ENCODE data around the gene OR7A10.

OR7A10 gene

DNA sequence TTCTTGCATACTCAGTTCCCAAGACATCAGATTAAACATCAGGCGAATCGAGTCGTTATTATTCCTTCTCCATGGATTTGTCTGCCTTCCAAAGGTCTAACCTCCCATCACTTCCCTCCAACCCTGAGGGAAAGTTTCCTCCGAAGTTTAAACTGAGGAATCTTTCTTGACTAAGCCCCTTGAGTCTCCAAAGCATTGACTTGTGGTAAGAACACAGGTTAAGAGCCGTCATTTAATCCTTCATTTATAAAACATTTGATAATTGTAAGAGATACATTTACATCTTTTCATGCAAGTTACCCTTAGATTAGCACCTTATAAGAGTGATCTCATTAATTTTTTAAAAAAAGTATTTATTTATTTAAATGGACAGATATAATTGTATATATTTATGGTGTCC, at the start of gene OR7A10:
Gene OR7A10 (minus strand): TSS at position 101 of the 400 bp plus-strand sequence. CDS start 7,045 bp downstream, outside the sequence.
- DNase-seq: no peak

DNA sequence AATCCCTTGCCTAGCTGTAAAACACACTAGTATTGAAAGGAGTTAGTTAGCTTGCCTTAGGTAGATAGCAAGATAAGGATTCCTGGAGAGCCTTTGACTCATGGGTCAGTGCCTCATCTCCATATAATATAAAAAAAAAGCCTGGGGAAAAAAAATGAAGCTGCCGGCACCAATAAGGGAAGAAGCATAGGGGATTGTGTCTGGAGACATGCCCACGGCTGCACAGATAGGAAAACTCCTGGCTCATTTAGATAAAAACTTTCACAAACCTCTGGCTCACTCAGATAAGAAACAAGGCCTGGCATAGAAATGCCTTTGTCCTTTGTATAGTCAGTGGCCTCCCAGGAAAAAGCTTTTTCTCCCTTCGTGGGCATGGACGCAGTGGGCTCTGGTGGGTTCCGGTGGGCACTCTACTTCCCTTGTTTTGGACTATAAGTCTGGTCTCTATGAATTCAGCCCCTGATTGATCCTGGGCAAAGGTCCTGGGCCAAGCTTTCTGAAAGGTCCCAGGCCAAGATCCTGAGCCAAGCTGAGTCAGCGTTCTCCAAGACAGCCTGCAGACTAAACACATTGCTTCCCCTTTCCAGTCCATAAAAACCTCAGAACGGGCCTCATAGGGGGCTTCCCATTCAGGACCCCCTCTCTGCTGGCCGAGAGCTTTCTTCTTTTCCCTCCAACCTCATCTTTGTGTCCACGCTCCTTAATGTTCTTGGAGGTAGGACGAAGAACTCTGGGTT, 42.1 kb upstream of the OR7A10 start:
- DNase-seq: no peak

DNA sequence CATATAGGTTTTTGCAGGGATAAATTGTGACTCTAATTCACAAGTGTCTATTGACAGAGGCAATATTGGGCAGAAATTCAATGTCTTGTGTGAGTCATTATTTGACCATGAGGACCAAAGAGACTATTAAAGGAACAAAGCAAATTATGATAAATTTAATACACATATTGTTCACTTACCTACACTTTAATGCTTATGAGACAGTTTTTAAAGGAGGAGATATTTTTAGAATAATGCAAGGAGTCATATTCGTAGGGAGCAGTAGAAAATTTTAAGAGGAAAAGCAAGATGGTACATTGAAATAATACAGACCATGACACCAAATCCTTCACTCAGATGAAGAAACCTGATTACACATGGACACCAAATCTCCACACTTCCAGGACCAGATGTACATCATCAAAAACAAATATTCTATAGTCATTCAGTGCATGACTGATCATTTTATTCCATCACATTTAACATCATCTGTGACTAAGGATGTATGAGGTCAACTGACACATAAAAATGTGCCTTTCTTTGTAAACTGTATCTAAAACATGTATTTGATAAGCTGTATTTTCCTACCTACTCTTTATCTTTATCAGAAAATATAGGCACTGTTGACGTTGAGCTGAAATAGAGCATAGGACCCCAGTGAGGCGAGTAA, 41.4 kb upstream of the OR7A10 start:
- DNase-seq: no peak

DNA sequence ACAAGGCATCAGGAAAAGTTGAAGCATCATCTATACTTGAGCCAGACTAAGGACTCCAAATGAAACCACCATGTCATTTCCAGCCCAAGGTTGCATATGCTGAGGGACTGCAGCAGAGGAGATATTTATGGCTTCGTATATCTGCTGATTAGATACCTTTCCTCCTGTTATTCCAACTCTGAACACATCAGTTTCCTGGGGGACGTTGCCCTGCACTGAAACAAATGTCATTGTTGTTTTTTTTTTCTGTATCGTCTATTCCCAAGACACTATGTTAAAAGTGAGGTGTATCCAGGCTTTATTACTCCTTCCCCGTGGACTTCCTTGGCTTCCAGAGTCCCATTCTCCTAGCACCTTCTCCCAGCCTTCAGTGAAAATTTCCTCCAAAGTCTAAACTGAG, 37.3 kb upstream of the OR7A10 start, which contains the start of gene OR7A17:
Gene OR7A17 (minus strand): TSS at position 101 of the 400 bp plus-strand sequence. CDS start 4,777 bp downstream, outside the sequence.
- DNase-seq: no peak

DNA sequence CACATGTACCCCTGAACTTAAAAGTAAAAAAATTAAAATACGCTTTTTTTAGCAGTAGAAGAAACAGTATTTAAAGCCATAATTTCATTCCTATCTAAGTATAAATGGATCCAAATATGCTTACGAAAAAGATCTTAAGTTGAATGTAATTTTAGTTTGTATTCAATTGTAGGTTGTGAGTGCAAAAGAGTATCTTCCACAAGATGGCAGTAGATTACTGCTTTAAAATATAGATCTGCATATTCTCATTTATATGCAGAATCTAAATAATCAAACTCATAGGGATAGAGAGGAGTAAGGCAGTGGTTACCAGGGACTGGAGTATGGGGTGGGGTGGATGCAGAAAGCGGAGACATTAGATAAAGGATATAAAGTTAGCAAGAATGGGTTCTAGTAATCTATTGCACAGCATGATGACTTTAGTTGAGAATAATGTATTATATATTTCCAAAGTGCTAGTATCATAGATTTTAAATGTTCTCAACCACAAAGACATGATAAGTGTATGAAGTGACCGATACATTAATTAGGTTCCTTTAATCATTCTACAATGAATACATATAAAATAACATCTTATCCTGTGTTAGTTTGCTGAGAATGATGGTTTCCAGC, 23.0 kb upstream of the OR7A10 start:
- DNase-seq: no peak

DNA sequence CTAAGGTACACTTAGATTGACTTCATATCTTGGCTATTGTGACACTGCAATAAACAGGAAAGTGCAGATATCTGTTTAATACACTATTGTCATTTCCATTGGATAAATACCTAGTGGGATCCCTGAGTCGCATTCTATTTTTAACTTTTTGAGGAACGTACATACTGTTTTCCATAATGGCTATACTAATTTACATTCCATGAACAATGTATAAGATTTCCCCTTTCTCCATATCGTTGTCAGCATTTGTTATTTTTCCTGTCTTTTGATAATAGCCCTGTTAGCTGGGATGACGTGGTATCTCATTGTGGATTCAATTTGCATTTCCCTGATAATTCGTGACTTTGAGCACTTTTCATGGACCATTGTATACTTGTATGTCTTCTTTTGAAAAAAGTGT, 19.8 kb upstream of the OR7A10 start:
- DNase-seq: no peak

DNA sequence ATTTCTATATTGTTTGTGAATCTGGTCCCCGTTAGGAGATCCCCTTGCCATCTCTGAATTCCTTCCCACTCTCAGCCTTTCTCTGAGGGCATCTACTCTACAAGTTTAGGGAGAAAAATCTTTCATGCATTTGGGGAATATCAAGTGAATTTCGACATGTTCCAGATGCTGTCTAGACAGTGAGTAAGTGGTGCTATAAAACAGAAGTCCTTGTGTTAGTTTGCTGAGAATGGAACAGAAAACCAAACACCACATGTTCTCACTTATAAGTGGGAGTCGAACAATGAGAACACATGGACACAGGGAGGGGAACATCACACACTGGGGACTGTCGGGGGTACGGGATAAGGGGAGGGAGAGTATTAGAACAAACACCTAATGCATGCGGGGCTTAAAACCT, 5.1 kb downstream of the OR7A10 start:
- no peak for DNase-seq

DNA sequence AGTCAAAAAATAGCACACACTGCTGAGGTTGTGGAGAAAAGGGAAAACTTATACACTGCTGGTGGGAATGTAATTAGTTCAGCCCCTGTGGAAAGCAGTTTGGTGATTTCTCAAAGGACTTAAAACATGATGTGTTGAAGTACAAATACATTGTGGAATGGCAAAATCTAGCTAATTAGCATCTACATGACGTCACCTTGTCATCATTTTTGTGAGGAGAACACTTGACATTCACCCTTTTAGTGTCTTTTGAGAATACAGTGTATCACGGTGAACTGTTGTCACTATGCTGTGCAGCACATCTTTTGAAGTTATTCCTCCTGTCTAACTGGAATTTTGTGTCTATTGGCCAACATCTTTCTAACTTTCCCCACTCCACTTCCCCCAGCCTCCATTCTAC, 5.6 kb downstream of the OR7A10 start:
- DNase-seq: no peak

DNA sequence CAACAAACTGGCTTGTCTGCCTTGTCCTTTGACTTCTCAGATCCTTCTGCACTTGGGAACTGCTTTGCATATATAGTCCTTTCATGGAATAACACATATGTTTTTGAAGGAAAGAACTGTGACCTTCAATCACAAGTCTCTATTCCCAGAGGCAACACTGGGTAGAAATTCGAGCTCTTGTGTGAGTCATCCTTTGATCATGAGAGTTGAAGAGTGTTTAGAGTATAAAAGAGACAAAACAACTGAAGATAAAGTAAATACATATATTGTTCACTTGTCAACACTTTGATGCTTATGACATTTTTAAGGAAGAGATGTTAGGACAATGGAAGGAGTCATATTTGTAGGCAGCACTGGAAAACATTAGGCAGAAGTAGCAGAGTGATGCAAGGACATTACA, 8.5 kb downstream of the OR7A10 start:
- no peak for DNase-seq

DNA sequence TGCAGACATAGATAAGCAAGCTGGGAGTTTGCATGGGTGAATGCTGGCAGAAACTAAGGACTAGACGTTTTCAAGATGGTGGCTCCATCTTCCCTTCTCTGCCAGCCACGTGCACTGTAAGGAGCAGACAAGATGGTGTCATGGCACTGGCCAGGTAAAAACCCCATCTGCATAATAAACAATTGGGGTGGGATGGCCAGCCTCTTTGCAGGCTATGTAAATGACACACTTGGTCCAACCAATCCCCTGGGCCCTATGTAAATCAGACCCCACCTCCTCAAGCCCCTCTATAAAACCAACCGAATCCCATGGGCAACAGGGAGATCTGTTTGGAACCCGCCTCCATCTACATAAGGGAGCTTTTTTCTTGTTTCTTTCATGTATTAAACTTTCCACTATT, 11.3 kb downstream of the OR7A10 start:
- no peak for DNase-seq

DNA sequence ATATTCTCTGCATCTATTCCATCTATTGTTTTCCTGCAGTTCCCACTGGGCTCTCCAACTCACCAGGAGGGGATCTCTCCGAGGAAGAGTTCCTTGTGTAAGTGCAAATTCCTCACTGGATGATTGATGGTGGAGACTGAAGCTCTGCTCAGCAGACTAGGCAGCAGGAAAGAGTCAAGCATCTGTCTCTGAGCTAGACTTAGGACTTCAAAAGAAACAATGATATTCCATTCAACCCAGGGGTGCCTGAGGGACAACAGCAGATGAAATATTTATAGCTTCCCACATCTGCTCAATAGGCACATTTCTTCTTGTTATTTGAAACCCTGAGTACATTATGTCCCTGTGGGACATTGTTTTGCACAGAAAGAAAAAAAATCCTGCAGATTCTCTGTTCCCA, 13.7 kb downstream of the OR7A10 start, which contains the start of the genes OR7A5 and OR7C1:
Gene OR7A5 (minus strand): TSS at position 175 of the 400 bp plus-strand sequence. CDS start 6,944 bp downstream, outside the sequence.
Gene OR7C1 (minus strand): TSS at position 175 of the 400 bp plus-strand sequence. CDS start 35,049 bp downstream, outside the sequence.
- no peak for DNase-seq

DNA sequence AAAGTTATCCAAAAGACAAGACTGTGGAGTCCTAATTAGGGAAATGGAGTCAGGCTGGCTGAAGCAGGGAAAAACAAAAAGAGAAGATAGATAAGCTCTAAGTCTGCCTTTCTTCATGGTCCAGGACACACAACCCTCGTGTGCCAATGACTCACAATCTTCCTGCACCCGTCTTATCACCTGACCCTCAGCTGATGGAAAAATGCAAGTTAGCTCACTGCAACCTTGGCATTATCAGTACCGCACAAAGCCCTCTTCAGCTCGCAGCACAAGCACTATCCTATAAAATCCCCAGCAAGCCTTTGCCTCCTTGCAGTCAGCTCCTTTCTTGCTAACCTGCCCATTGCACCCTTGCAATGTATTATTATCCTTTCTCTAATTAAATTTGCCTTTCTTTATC, 18.0 kb downstream of the OR7A10 start:
- no peak for DNase-seq

DNA sequence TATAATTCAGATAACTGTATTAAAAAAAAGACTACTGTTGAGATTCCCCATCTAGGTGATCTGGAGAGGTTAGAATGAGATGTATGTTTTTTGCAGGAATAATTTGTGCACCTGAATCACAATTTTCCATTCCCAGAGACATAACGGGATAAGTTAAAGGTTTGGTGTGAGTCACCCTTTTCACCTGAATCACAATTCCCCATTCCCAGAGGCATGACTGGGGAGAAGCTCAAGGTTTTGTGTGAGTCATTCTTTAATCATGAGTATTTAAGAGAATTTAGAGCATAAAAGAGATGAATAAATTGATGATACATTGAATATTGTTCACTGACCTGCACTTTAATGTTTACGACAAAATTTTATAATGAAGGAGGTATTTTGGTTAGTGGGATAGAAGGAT, 22.7 kb downstream of the OR7A10 start:
- DNase-seq: no peak

DNA sequence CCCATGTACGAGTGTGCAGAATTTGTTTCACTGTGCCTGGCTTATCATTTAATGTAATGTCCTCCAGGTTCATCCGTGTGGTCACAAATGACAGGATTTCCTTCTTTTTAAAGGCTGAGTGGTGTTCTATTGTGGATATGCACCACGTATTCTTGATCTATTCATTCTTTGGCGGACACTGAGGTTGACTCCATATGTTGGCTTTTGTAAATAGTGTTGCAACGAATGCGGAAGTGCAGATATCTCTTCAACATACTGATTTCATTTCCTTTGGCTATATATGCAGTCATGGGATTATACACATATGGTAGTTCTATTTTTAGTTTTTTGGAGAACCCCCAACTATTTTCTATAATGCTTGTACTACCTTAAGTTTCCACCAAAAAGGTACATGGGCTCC, 26.8 kb downstream of the OR7A10 start:
- no peak for DNase-seq

DNA sequence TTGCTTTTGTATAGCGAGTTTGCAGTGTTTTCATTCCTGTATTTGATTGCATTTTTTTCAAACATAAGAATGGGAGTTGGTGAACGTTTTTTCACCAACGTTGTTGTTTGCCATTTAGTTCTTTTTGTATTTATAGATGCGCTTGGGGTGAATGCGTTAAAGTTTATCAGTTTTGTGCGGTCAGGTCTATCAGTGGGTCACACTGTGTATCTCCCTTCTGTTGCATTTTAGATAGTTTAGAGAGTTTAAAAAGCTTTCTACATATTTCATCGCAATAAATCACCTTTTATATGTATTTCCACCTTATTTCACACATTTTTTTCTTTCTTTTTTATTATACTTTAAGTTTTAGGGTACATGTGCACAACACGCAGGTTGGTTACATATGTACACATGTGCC, 30.1 kb downstream of the OR7A10 start:
- DNase-seq: no peak

DNA sequence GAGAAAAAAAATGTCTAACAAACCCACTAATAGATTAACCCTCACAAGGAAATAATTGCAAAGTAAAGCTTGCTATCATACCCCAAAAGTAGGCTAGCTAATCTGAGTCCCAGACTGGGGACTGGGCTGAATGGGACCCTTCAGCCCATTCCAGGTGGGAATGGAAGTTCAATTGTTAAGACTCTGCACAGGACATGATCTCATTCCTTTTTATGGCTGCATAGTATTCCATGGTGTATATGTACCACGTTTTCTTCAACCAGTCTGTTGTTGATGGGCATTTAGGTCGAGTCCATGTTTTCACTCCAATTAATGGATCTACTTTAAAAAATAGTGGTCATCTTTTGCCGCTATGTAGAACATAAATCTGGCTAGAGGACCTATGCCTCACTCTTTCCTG, 31.7 kb downstream of the OR7A10 start:
- no peak for DNase-seq

DNA sequence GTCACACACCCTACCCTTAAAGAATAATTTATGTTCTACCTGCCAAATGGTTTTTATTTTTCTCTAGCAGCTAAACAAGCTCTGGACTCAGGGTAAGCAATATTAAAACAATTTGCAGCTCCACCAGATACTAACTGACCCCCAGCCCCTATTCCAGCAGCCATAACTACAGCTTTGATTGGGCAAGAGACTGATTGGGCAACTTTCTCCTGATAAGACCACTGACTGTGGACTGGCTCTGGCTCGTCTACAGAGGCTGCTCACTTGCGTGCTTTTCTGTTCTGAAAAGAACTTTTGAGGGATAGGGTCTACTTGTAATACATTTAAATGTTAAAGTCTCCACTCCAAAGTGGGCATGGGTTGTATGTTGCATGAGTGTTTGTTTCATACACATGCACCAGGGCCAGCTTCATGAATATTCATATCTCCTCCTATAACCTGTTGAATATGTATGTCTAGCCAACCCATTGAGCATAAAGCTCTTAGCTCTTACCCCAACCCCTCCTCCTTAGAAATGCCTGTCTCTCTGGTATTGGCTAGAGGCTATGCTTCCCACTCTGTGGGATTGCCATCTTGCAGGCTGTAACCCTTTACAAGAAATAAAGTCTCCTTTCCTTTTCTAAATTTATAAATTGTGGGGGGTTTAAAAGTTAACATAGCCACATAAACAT, 33.6 kb downstream of the OR7A10 start:
- DNase-seq: no peak

DNA sequence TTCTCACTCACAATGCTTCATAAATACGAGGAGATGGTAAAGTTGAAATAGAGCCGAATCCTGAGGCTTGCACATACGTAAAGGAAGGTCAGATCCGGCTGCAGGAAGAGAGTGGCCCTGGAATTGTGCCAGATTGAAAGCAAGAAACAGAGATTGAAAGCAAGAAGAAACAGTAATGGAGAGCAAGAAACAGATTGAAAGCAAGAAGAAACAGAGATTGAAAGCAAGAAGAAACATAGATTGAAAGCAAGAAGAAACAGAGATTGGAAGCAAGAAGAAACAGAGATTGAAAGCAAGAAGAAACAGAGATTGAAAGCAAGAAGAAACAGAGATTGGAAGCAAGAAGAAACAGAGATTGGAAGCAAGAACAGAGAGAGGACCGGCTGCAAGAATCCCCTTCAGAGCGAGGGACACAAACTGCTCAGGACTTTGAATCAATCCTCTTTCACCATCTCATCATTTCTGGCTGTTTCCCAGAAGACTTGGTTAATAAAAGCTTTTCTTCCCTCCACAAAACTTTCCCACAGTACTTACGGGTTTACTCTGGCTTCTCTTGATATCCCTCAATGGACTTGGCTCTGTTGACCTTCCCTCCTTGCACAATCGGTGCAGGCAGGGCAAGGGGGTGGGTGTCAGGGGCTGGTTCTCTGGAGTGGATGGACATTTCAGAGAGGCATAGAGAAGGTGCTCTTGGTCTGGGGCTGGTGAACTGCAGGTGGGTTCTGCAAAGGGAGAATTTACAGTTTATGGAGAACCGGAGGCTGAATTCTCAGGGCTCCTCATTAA, 39.3 kb downstream of the OR7A10 start:
- no peak for DNase-seq

DNA sequence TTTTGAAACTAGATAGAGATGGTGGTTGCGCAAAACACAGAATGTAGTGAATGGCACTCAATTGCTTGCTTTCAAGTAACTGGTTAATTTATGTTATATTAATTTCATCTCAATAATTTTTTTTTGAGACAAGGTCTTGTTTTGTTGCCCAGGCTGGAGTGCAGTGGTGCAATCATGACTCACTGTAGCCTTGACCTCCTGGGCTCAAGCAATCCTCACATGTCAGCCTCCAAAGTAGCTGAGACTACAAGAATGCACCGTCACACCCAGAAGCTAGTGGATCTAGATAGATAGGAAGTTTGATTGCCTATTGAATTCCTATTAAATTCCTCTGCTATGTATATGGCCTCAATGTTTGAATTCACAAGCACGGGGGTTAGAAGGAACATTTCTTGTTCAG, 44.0 kb downstream of the OR7A10 start:
- DNase-seq: no peak

DNA sequence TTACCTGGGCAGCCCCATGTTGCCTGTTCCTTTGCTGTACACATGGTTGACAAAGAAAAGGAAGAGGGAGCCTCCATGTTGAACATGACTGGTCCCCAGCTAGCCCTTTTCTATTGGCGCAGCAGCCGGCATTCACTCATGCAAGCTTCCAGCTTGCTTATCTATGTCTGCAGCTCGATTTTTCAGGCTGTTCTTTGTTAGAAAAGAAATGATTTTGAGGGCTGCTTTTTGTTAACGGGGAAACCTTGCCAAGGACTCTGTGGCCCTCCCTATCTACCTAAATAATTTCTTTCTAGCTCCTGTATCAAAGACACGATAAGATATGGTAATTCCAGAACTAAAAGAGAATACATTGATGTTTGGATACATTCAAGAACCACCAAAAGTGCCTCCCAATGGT, 50.0 kb downstream of the OR7A10 start:
- no peak for DNase-seq

DNA sequence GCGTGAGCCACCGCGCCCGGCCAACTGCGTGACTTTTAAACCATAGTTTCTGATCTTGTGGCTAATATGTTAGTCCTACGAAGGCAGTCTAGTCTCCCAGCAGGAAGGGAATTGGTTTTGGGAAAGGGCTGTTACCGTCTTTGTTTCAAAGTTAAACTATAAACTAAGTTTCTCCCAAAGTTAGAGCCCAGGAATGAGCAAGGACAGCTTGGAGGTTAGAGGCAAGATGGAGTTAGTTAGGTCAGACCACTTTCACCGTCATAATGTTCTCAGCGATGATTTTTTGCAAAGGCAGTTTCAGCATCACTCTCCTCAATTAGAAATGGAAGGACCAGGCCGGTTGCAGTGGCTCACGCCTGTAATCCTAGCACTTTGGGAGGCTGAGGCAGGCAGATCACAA, 52.7 kb downstream of the OR7A10 start:
- DNase-seq: no peak

DNA sequence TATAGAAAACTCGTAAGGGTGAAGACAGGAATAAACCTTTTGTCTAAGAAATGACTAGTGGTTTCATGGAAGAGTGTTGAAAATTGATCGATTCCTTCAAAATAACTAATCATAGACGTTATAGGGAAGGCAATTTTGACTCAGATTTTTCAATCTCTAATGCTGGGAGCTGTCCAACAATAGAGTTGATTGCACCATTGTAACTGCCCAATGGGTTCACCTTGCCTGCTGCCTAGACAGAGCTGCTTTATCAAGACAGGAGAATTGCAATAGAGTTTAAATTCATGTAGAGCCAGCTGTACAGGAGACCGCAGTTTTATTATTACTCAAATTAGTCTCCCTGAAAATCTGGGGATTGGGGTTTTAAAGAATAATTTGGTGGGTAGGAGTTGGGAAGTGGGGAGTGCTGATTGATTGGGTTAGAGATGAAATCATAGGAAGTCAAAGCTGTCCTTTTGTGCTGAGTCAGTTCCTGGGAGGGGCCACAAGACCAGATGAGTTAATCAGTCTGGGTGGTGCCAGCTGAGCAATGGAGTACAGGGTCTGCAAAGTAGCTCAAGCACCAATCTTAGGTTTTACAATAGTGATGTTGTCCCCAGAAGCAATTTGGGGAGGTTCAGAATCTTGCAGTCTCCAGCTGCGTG, 53.5 kb downstream of the OR7A10 start:
- DNase-seq: no peak
